ENCODE data around the gene PLCB4.

Gene PLCB4

GRCh38 chr20:9099372-9099771, 30.5 kb downstream of the PLCB4 start:
- no peak for TF ChIP-seq FOXP2 (optimal IDR thresholded peaks at IDR 0.05; ENCODE audit: borderline replicate concordance, extremely low read depth, extremely low read length, insufficient read depth)
- TF ChIP-seq POLR2AphosphoS5 (IDR thresholded peaks at IDR 0.05; ENCODE audit: low read depth, low read length) = no peak
- TF ChIP-seq TAF1 (IDR thresholded peaks at IDR 0.05; ENCODE audit: borderline replicate concordance, insufficient read depth, low read length) = no peak
- no peak for TF ChIP-seq SIN3A (IDR thresholded peaks at IDR 0.05; ENCODE audit: borderline replicate concordance, insufficient read depth, low read length)
- no peak for TF ChIP-seq REST (IDR thresholded peaks at IDR 0.05; ENCODE audit: insufficient read depth in 1 of 2, low read depth in 2 of 2, low read length in 2 of 2)

GRCh38 chr20:9100691-9101090, 31.8 kb downstream of the PLCB4 start:
- TF ChIP-seq SIN3A (IDR thresholded peaks at IDR 0.05; ENCODE audit: borderline replicate concordance, insufficient read depth, low read length) (no peak), POLR2AphosphoS5 (IDR thresholded peaks at IDR 0.05; ENCODE audit: low read depth, low read length) (no peak), FOXP2 (optimal IDR thresholded peaks at IDR 0.05; ENCODE audit: borderline replicate concordance, extremely low read depth, extremely low read length, insufficient read depth) (no peak), TAF1 (IDR thresholded peaks at IDR 0.05; ENCODE audit: borderline replicate concordance, insufficient read depth, low read length) (no peak)

- TF ChIP-seq FOXP2 (optimal IDR thresholded peaks at IDR 0.05; ENCODE audit: borderline replicate concordance, extremely low read depth, extremely low read length, insufficient read depth) (no peak), SIN3A (IDR thresholded peaks at IDR 0.05; ENCODE audit: borderline replicate concordance, insufficient read depth, low read length) (no peak), REST (IDR thresholded peaks at IDR 0.05; ENCODE audit: insufficient read depth in 1 of 2, low read depth in 2 of 2, low read length in 2 of 2) (no peak), TAF1 (IDR thresholded peaks at IDR 0.05; ENCODE audit: borderline replicate concordance, insufficient read depth, low read length) (no peak), POLR2AphosphoS5 (IDR thresholded peaks at IDR 0.05; ENCODE audit: low read depth, low read length) (no peak)
These were observed 33.6 kb downstream of the PLCB4 start for GRCh38 chr20:9102456-9102855.

GRCh38 chr20:9103955-9104354, 35.1 kb downstream of the PLCB4 start:
- no peak for TF ChIP-seq TAF1 (IDR thresholded peaks at IDR 0.05; ENCODE audit: borderline replicate concordance, insufficient read depth, low read length)
- no peak for TF ChIP-seq SIN3A (IDR thresholded peaks at IDR 0.05; ENCODE audit: borderline replicate concordance, insufficient read depth, low read length)
- no peak for TF ChIP-seq REST (IDR thresholded peaks at IDR 0.05; ENCODE audit: insufficient read depth in 1 of 2, low read depth in 2 of 2, low read length in 2 of 2)
- TF ChIP-seq FOXP2 (optimal IDR thresholded peaks at IDR 0.05; ENCODE audit: borderline replicate concordance, extremely low read depth, extremely low read length, insufficient read depth) = no peak
- TF ChIP-seq POLR2AphosphoS5 (IDR thresholded peaks at IDR 0.05; ENCODE audit: low read depth, low read length) = no peak

- TF ChIP-seq FOXP2 (optimal IDR thresholded peaks at IDR 0.05; ENCODE audit: borderline replicate concordance, extremely low read depth, extremely low read length, insufficient read depth) (no peak), POLR2AphosphoS5 (IDR thresholded peaks at IDR 0.05; ENCODE audit: low read depth, low read length) (no peak), TAF1 (IDR thresholded peaks at IDR 0.05; ENCODE audit: borderline replicate concordance, insufficient read depth, low read length) (no peak), SIN3A (IDR thresholded peaks at IDR 0.05; ENCODE audit: borderline replicate concordance, insufficient read depth, low read length) (no peak), REST (IDR thresholded peaks at IDR 0.05; ENCODE audit: insufficient read depth in 1 of 2, low read depth in 2 of 2, low read length in 2 of 2) (no peak)
These were observed 39.4 kb downstream of the PLCB4 start for GRCh38 chr20:9108260-9108659.

Data from PFSK-1 (cell line).